ENCODE results near the gene MMP24. TPM values are rescaled to one million over a fixed set of nuclear protein-coding genes. Genes with fewer than 3 reads are reported as not detected.

Gene MMP24
- total and polyA plus RNA-seq, 8 donors, result 0.15 to 6.2 (median 1.6) TPM; not detected in 2

- intact Hi-C loops (cut with DNase I; ENCODE audit: low total_unique reads), result no loop called here
- Histone ChIP-seq H3K4me3 (no peak overlapping the region), H3K9me3 (no peaks in the 10 kb centered on the region), H3K4me1 (no peaks in the 10 kb centered on the region), H3K36me3 (peaks cover 0 to 13% (median 6%) of the 10 kb centered on the region in 4 donors), H3K27me3 (no peaks in the 10 kb centered on the region), H3K27ac (no peak overlapping the region)
- TF ChIP-seq CTCF (IDR thresholded peaks at IDR 0.05) (no peak), EP300 (IDR thresholded peaks at IDR 0.05) (no peak), POLR2A (IDR thresholded peaks at IDR 0.05) (no peak), POLR2AphosphoS5 (IDR thresholded peaks at IDR 0.05) (no peak)
- 82 to 96% (median 92%) methylated on average over 2 of the region's 2 CpGs for WGBS, 5 donors
- no peak for DNase-seq
Measured at GRCh38 chr20:35240811-35241293, 14.4 kb downstream of the MMP24 start.

- Histone ChIP-seq H3K4me1 (no peaks in the 10 kb centered on the region), H3K36me3 (peaks cover 0 to 6% (median 0%) of the 10 kb centered on the region in 4 donors), H3K27ac (no peak overlapping the region), H3K9me3 (no peaks in the 10 kb centered on the region), H3K4me3 (no peak overlapping the region), H3K27me3 (no peaks in the 10 kb centered on the region)
- TF ChIP-seq POLR2A (IDR thresholded peaks at IDR 0.05) (no peak), POLR2AphosphoS5 (IDR thresholded peaks at IDR 0.05) (no peak), EP300 (IDR thresholded peaks at IDR 0.05) (no peak), CTCF (IDR thresholded peaks at IDR 0.05) (no peak)
- WGBS, 5 donors, result 56 to 71% (median 63%) methylated on average over 2 of the region's 2 CpGs
- DNase-seq, result no peak
- intact Hi-C loops (cut with DNase I; ENCODE audit: low total_unique reads), result no loop called here
Measured at GRCh38 chr20:35243317-35243716, 16.8 kb downstream of the MMP24 start.

- no peaks in the 10 kb centered on the region for H3K9me3 ChIP-seq
- intact Hi-C loops (cut with DNase I; ENCODE audit: low total_unique reads), result no loop called here
- no peak overlapping the region for H3K27ac ChIP-seq
- 50 to 64% (median 55%) methylated on average over 2 of the region's 2 CpGs for WGBS, 5 donors
- TF ChIP-seq POLR2A (IDR thresholded peaks at IDR 0.05), result no peak
- TF ChIP-seq EP300 (IDR thresholded peaks at IDR 0.05), result no peak
- TF ChIP-seq POLR2AphosphoS5 (IDR thresholded peaks at IDR 0.05), result no peak
- no peak for TF ChIP-seq CTCF (IDR thresholded peaks at IDR 0.05)
- no peak for DNase-seq
- no peak overlapping the region for H3K4me3 ChIP-seq
- H3K4me1 ChIP-seq, result no peaks in the 10 kb centered on the region
- no peaks in the 10 kb centered on the region for H3K27me3 ChIP-seq
- peaks cover 0 to 6% (median 0%) of the 10 kb centered on the region in 4 donors for H3K36me3 ChIP-seq
Measured at GRCh38 chr20:35243986-35244385, 17.5 kb downstream of the MMP24 start.

GRCh38 chr20:35246723-35247122, 20.2 kb downstream of the MMP24 start:
- intact Hi-C loops (cut with DNase I; ENCODE audit: low total_unique reads), result no loop called here
- Histone ChIP-seq H3K36me3 (peaks cover 0 to 6% (median 0%) of the 10 kb centered on the region in 4 donors), H3K4me1 (peaks cover 0 to 1% (median under 1%) of the 10 kb centered on the region in 4 donors), H3K27me3 (no peaks in the 10 kb centered on the region), H3K27ac (no peak overlapping the region), H3K4me3 (no peak overlapping the region), H3K9me3 (no peaks in the 10 kb centered on the region)
- TF ChIP-seq POLR2A (IDR thresholded peaks at IDR 0.05), result no peak
- TF ChIP-seq CTCF (IDR thresholded peaks at IDR 0.05), result no peak
- no peak for TF ChIP-seq POLR2AphosphoS5 (IDR thresholded peaks at IDR 0.05)
- TF ChIP-seq EP300 (IDR thresholded peaks at IDR 0.05), result no peak
- no peak for DNase-seq
- 91 to 95% (median 94%) methylated on average over 12 of the region's 12 CpGs for WGBS, 5 donors
